Breast epithelium (tissue), 4 donors: ENCODE measurements around the gene TRAF3IP1. TPM values are rescaled to one million over a fixed set of nuclear protein-coding genes. Genes with fewer than 3 reads are reported as not detected.

ENCODE experiments used
- DNase-seq, 2 donors: peaks; one replicate each; pipeline ENCODE4 v3.0.0-alpha.2; 2019; ENCODE audit warnings: low spot score in 2 of 2
- H3K27ac ChIP-seq, 2 donors: fragments of 200-600 bp; sonication (generic) in 1 of 2; one replicate each; pipeline ENCODE4 v1.5.1; 2016 to 2019; ENCODE audit warnings: mild to moderate bottlenecking in 1 of 2
- H3K27me3 ChIP-seq, 2 donors: fragments of 200-600 bp; sonication (generic) in 1 of 2; one replicate each; pipeline versions ENCODE4 v1.5.1 to v1.6.0; 2017 to 2019; ENCODE audit warnings: control low read depth in 1 of 2, mild to moderate bottlenecking in 1 of 2
- H3K36me3 ChIP-seq: fragments of 200-600 bp; one replicate; pipeline ENCODE4 v1.5.1; 2019
- H3K4me1 ChIP-seq, 2 donors: fragments of 200-600 bp; sonication (generic); one replicate each; pipeline ENCODE4 v1.5.1; 2016 to 2019; ENCODE audit warnings: control low read depth in 1 of 2
- H3K4me3 ChIP-seq, 3 donors: fragments of 200-600 bp; sonication (generic); 1 replicate in 2 of 3; 2 replicates in 1 of 3; pipeline ENCODE4 v1.5.1; 2016 to 2019; ENCODE audit warnings: mild to moderate bottlenecking in 3 of 3, moderate library complexity in 2 of 3
- H3K9me3 ChIP-seq, 2 donors: fragments of 200-600 bp; sonication (generic) in 1 of 2; one replicate each; pipeline ENCODE4 v1.5.1; 2016 to 2019; ENCODE audit warnings: control low read depth in 1 of 2
- POLR2A ChIP-seq: fragments of 450-650 bp; IDR thresholded peaks from one replicate; pipeline ENCODE4 v1.6.1; 2016; ENCODE audit warnings: antibody characterized with exemption, mild to moderate bottlenecking, moderate library complexity
- POLR2AphosphoS5 ChIP-seq, 3 donors: sonication (generic); formaldehyde crosslinking; IDR thresholded peaks; one replicate each; pipeline ENCODE4 v1.6.1; 2017; ENCODE audit warnings: antibody characterized with exemption in 3 of 3
- intact Hi-C: fragments of 100-400 bp; cut with DNase I; formaldehyde crosslinking; loops from one replicate; pipeline ENCODE4 v1.15.1; 2023; ENCODE audit warnings: low total_unique reads
- total RNA-seq, 3 donors: library from RNA; depleted of rRNA; stranded (reverse); fragments of >200 nt; gene quantifications; one replicate each; pipeline ENCODE4 v1.1.0, GENCODE V29; 2016
- TF ChIP-seq, protein P1 (sequence below), 3 donors: fragments of 450-650 bp; IDR thresholded peaks; one replicate each; pipeline ENCODE4 v1.5.1; 2016 to 2017; ENCODE audit warnings: antibody characterized with exemption in 3 of 3, mild to moderate bottlenecking in 3 of 3, moderate library complexity in 3 of 3

Gene TRAF3IP1
- total RNA-seq, 3 donors from 2014 or later: 12.1 to 20.6 (median 15.7) TPM

DNA sequence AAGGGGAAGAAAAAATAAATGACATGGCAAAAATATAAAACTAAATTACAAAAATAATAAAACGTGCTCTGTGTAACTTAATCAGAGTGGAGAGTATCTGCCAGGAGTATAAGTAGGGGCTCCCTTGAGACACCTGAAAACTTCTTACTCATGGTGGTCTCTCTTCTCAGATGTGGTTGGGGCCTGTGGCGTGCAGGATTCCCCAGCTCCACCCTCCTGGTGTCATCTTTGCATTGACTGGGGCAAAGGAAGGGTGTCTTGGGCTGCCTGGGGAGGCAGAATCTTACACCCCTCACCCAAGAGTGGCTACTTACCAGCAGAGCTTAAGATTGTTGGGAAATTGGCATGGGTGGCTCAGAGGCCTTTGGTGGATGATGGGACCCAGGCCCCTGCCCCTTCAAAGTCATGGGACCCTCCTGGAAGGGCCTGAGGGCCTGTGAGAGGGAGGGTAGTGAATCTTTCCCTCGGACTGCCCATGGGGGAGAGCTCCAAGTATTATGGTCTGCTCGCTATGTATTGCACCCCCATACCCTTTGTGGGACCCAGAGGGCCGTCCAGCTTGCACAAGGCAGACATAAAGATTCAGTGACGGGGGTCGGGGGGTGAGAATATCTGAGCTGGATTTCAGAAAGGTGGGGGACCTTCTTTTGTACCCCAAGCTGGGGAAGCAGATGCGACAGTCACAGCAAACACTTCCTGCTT lies 6.9 kb upstream of the TRAF3IP1 start:
- Histone ChIP-seq H3K9me3 (no peaks in the 10 kb centered on the region), H3K4me3 (no peak overlapping the region), H3K4me1 (no peaks in the 10 kb centered on the region), H3K27me3 (no peaks in the 10 kb centered on the region), H3K27ac (no peak overlapping the region), H3K36me3 (no peaks in the 10 kb centered on the region)
- intact Hi-C loops: no loop called here
- TF ChIP-seq POLR2A (no peak), POLR2AphosphoS5 (IDR thresholded peaks at IDR 0.05) (no peak)
- TF ChIP-seq, protein P1, sequence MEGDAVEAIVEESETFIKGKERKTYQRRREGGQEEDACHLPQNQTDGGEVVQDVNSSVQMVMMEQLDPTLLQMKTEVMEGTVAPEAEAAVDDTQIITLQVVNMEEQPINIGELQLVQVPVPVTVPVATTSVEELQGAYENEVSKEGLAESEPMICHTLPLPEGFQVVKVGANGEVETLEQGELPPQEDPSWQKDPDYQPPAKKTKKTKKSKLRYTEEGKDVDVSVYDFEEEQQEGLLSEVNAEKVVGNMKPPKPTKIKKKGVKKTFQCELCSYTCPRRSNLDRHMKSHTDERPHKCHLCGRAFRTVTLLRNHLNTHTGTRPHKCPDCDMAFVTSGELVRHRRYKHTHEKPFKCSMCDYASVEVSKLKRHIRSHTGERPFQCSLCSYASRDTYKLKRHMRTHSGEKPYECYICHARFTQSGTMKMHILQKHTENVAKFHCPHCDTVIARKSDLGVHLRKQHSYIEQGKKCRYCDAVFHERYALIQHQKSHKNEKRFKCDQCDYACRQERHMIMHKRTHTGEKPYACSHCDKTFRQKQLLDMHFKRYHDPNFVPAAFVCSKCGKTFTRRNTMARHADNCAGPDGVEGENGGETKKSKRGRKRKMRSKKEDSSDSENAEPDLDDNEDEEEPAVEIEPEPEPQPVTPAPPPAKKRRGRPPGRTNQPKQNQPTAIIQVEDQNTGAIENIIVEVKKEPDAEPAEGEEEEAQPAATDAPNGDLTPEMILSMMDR (IDR thresholded peaks at IDR 0.05): no peak
- DNase-seq: no peak

DNA sequence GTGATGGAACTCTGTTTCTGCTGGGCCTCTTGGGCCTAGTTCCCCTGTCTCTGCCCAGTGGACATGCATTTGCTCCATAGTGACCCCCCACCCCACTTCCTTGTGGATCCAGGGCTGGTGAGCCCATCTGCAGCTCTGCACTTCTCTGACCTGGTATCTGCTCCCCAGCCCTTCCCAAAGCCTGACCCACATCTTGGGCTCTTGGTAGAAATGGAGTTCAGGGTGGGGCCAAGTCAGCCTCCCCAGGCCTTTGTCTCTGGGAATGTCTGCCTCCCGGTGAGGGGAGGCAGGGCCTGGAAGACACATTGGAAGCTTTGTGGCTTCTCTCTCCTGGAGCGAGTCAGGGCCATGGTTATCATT lies 6.3 kb upstream of the TRAF3IP1 start:
- H3K27me3 ChIP-seq: no peaks in the 10 kb centered on the region
- no peaks in the 10 kb centered on the region for H3K4me1 ChIP-seq
- H3K9me3 ChIP-seq: no peaks in the 10 kb centered on the region
- H3K36me3 ChIP-seq: no peaks in the 10 kb centered on the region
- intact Hi-C loops: no loop called here
- DNase-seq: no peak
- no peak overlapping the region for H3K27ac ChIP-seq
- H3K4me3 ChIP-seq: no peak overlapping the region
- TF ChIP-seq, protein P1 (IDR thresholded peaks at IDR 0.05): no peak
- TF ChIP-seq POLR2A (no peak), POLR2AphosphoS5 (IDR thresholded peaks at IDR 0.05) (no peak)

DNA sequence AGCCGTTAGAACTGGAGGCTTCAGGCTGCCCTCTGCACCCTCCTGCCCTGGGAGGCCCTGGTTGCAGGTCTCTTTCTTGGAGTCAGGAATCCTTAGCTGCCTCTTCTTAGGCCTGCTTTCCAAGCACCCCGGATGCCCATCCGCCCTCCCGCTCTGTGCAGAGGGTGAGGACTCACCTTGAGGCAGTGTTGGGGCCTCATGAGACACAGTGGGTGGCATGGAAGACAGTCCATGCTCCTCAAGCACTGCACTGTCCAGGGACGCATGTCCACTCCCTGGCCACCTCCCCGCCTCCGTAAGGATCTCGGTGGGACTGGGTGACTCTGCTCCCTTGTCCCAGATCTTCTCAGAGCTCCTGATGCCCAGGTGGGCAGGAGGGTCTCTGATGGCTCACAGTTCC lies 5.7 kb upstream of the TRAF3IP1 start:
- Histone ChIP-seq H3K4me1 (no peaks in the 10 kb centered on the region), H3K9me3 (no peaks in the 10 kb centered on the region), H3K4me3 (no peak overlapping the region), H3K36me3 (no peaks in the 10 kb centered on the region), H3K27ac (no peak overlapping the region), H3K27me3 (no peaks in the 10 kb centered on the region)
- TF ChIP-seq, protein P1 (IDR thresholded peaks at IDR 0.05): no peak
- no peak for TF ChIP-seq POLR2A
- no peak for TF ChIP-seq POLR2AphosphoS5 (IDR thresholded peaks at IDR 0.05)
- no peak for DNase-seq
- intact Hi-C loops: no loop called here

- TF ChIP-seq, protein P1 (IDR thresholded peaks at IDR 0.05): no peak
- TF ChIP-seq POLR2A: no peak
- no peak for TF ChIP-seq POLR2AphosphoS5 (IDR thresholded peaks at IDR 0.05)
- no peak overlapping the region for H3K4me3 ChIP-seq
- no peak overlapping the region for H3K27ac ChIP-seq
- H3K27me3 ChIP-seq: no peaks in the 10 kb centered on the region
- H3K9me3 ChIP-seq: no peaks in the 10 kb centered on the region
- intact Hi-C loops: no loop called here
- no peak for DNase-seq
- no peaks in the 10 kb centered on the region for H3K4me1 ChIP-seq
- no peaks in the 10 kb centered on the region for H3K36me3 ChIP-seq
Measured at GRCh38 chr2:238315031-238315595, 5.2 kb upstream of the TRAF3IP1 start.

GRCh38 chr2:238320648-238321281 lies 447 bp downstream of the TRAF3IP1 start:
- intact Hi-C loops: loop anchor here (5.0 kb wide), 1 partner anchor 58 kb away; no protein-coding TSS in a partner anchor
- no peaks in the 10 kb centered on the region for H3K36me3 ChIP-seq
- H3K4me1 ChIP-seq: peaks cover 6 to 10% of the 10 kb centered on the region in 2 donors
- no peaks in the 10 kb centered on the region for H3K9me3 ChIP-seq
- no peak for DNase-seq
- H3K4me3 ChIP-seq: peak overlapping the region; percentile 74 to 89 (median 82)
- no peak for TF ChIP-seq POLR2AphosphoS5 (IDR thresholded peaks at IDR 0.05)
- TF ChIP-seq, protein P1 (IDR thresholded peaks at IDR 0.05): peak in 1 of 3 donors; percentile 13
- H3K27me3 ChIP-seq: no peaks in the 10 kb centered on the region
- H3K27ac ChIP-seq: peak overlapping the region; percentile 78 to 87
